ENCODE measurements around the gene TUBB3.

DNA sequence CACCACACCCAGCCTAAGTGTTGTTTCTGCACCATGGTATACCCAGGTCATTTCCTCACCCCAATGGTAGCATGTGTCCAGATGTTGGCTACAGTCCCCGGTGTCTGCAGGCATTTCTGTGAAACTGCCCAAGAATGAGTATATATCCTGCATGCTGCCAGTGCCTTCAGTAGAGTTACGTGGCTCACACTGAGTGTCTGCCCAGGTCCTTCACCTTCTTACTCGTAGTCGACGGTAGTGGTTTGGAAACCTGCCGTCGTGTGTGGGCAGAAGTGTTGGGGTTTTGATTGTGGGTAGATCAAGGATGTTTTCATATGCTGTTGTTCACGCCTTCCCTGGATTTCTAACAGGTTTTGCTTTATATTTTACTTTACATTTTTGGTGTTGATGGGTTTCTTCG is 32.9 kb upstream of the TUBB3 start:
- no peak for TF ChIP-seq OSR1 (CRISPR knock-in tag; IDR thresholded peaks at IDR 0.05)
- TF ChIP-seq, protein P1, sequence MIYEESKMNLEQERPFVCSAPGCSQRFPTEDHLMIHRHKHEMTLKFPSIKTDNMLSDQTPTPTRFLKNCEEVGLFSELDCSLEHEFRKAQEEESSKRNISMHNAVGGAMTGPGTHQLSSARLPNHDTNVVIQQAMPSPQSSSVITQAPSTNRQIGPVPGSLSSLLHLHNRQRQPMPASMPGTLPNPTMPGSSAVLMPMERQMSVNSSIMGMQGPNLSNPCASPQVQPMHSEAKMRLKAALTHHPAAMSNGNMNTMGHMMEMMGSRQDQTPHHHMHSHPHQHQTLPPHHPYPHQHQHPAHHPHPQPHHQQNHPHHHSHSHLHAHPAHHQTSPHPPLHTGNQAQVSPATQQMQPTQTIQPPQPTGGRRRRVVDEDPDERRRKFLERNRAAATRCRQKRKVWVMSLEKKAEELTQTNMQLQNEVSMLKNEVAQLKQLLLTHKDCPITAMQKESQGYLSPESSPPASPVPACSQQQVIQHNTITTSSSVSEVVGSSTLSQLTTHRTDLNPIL (CRISPR knock-in tag; IDR thresholded peaks at IDR 0.05; ENCODE audit: low read depth), result no peak
